HCT116 (cell line): ENCODE measurements around the gene MYBPC2. TPM values are rescaled to one million over a fixed set of nuclear protein-coding genes. Genes with fewer than 3 reads are reported as not detected.

Source experiments
- ATAC-seq: fragments of 200-7000 bp; cut with Tn5 transposase; 2 replicates; pipeline ENCODE4 v1.9.1; 2020; ENCODE audit warnings: mild to moderate bottlenecking, moderate library complexity
- BruUV-seq: library from RNA; stranded (reverse); fragments of 400-500 nt; replicated peaks from 2 replicates; lab custom pipeline; 2021; lab: Mats Ljungman, UMichigan
- CTCF ChIA-PET: fragments of 300-600 bp; sonication (Branson Sonifier 250); formaldehyde crosslinking; loops from one replicate; lab custom pipeline; 2021; ENCODE audit warnings: antibody characterized with exemption; lab: Charles Lee
- POLR2A ChIA-PET: fragments of 300-600, 350-600 bp; sonication (Branson Sonifier 250); formaldehyde crosslinking; loops from one replicate; lab custom pipeline; 2021; ENCODE audit warnings: antibody characterized with exemption; lab: Charles Lee
- RAD21 ChIA-PET, 2 experiments: fragments of 300-600 bp; sonication (Branson Sonifier 250); formaldehyde crosslinking; loops; one replicate each; lab custom pipeline; 2023; ENCODE audit warnings: low total read pairs in 2 of 2; ENCODE audit not compliant: uncharacterized antibody in 2 of 2, unreplicated experiment in 2 of 2, low non-redundant PET in 1 of 2; lab: Charles Lee
- DNase-seq: peaks from one replicate; pipeline ENCODE4 v3.0.0-alpha.2; 2010; ENCODE audit warnings: low read depth, low spot score
- H2AFZ ChIP-seq: fragments of 200-600 bp; shearing (Covaris generic), sonication (generic); 2 replicates; pipeline ENCODE4 v1.6.1; 2017; ENCODE audit warnings: low read depth, mixed run types, mixed read lengths, antibody characterized with exemption, low read length; ENCODE audit not compliant: poor library complexity, severe bottlenecking
- H3K27ac ChIP-seq: 2 replicates; pipeline ENCODE4 v1.5.1; 2012; ENCODE audit warnings: low read depth, low read length
- H3K27me3 ChIP-seq: fragments of 200-600 bp; sonication (generic); 2 replicates; pipeline ENCODE4 v1.6.1; 2016; ENCODE audit warnings: mixed run types, low read length, mixed read lengths; ENCODE audit not compliant: insufficient read depth
- H3K36me3 ChIP-seq, 2 experiments: fragments of 200-500 bp in 1 of 2; fragments of 200-600 bp in 1 of 2; sonication (Bioruptor generic) in 1 of 2; sonication (generic) in 1 of 2; 2 replicates each; pipeline versions ENCODE4 v1.5.1 to v1.6.1; 2014 to 2016; ENCODE audit warnings: low read length in 2 of 2, inconsistent platforms in 1 of 2, mixed read lengths in 1 of 2, mixed run types in 1 of 2; ENCODE audit not compliant: insufficient read depth in 2 of 2, control insufficient read depth in 1 of 2
- H3K4me1 ChIP-seq, 2 experiments: fragments of 200-600 bp in 1 of 2; sonication (generic) in 1 of 2; 2 replicates each; pipeline versions ENCODE4 v1.5.1 to v1.6.1; 2012 to 2017; ENCODE audit warnings: low read length in 2 of 2, inconsistent platforms in 1 of 2, mild to moderate bottlenecking in 1 of 2, mixed read lengths in 1 of 2, mixed run types in 1 of 2, moderate library complexity in 1 of 2; ENCODE audit not compliant: insufficient read depth in 2 of 2, control insufficient read depth in 1 of 2
- H3K4me2 ChIP-seq: fragments of 200-600 bp; sonication (generic); 2 replicates; pipeline ENCODE4 v1.6.1; 2017; ENCODE audit warnings: mixed run types, low read length, mixed read lengths
- H3K4me3 ChIP-seq, 2 experiments: fragments of 200-600 bp in 1 of 2; sonication (generic) in 1 of 2; replicated peaks in 1 of 2; 2 replicates each; pipeline ENCODE4 v1.5.1; 2011 to 2016; ENCODE audit warnings: low read length in 2 of 2, control low read depth in 1 of 2, low read depth in 1 of 2, mild to moderate bottlenecking in 1 of 2, mixed read lengths in 1 of 2, mixed run types in 1 of 2
- H3K79me2 ChIP-seq: fragments of 200-600 bp; sonication (generic); 2 replicates; pipeline ENCODE4 v1.6.1; 2017; ENCODE audit warnings: mild to moderate bottlenecking, mixed run types, low read length, moderate library complexity, mixed read lengths; ENCODE audit not compliant: insufficient read depth
- H3K9ac ChIP-seq: fragments of 200-600 bp; sonication (generic); 2 replicates; pipeline ENCODE4 v1.6.1; 2016; ENCODE audit warnings: low read length, mixed read lengths
- H3K9me2 ChIP-seq: fragments of 200-600 bp; sonication (generic), shearing (Covaris generic); 2 replicates; pipeline ENCODE4 v1.6.1; 2017; ENCODE audit warnings: mixed run types, mild to moderate bottlenecking, moderate library complexity; ENCODE audit not compliant: insufficient read depth
- H3K9me3 ChIP-seq, 2 experiments: fragments of 200-500 bp in 1 of 2; fragments of 200-600 bp in 1 of 2; sonication (Bioruptor generic) in 1 of 2; sonication (generic) in 1 of 2; 2 replicates each; pipeline ENCODE4 v1.6.1; 2014 to 2017; ENCODE audit warnings: low read length in 2 of 2, mixed read lengths in 2 of 2, inconsistent platforms in 1 of 2, low read depth in 1 of 2, mild to moderate bottlenecking in 1 of 2, mixed run types in 1 of 2, moderate library complexity in 1 of 2; ENCODE audit not compliant: control insufficient read depth in 1 of 2, insufficient read depth in 1 of 2
- H4K20me1 ChIP-seq: fragments of 200-600 bp; sonication (generic), shearing (Covaris generic); 2 replicates; pipeline ENCODE4 v1.6.1; 2017; ENCODE audit warnings: mixed run types, mild to moderate bottlenecking, moderate library complexity; ENCODE audit not compliant: insufficient read depth
- CBX3 ChIP-seq: IDR thresholded peaks from 2 replicates; pipeline ENCODE4 v1.6.1; 2012; ENCODE audit warnings: low read depth
- CEBPB ChIP-seq: IDR thresholded peaks from 2 replicates; pipeline ENCODE4 v1.6.1; 2012; ENCODE audit warnings: low read depth
- EGR1 ChIP-seq: IDR thresholded peaks from 2 replicates; pipeline ENCODE4 v1.6.1; 2012; ENCODE audit warnings: low read depth
- ELF1 ChIP-seq: IDR thresholded peaks from 2 replicates; pipeline ENCODE4 v1.6.1; 2012; ENCODE audit warnings: low read depth, borderline replicate concordance
- EZH2phosphoT487 ChIP-seq: fragments of 200-600 bp; IDR thresholded peaks from 2 replicates; pipeline ENCODE4 v1.6.1; 2018; ENCODE audit warnings: antibody characterized with exemption, borderline replicate concordance
- POLR2AphosphoS5 ChIP-seq: IDR thresholded peaks from 2 replicates; pipeline ENCODE4 v1.6.1; 2011; ENCODE audit warnings: mild to moderate bottlenecking, low read depth, low read length, moderate library complexity
- SP1 ChIP-seq: IDR thresholded peaks from 2 replicates; pipeline ENCODE4 v1.6.1; 2012; ENCODE audit warnings: low read depth
- SRF ChIP-seq: IDR thresholded peaks from 2 replicates; pipeline ENCODE4 v1.6.1; 2012; ENCODE audit warnings: low read depth
- ZNF274 ChIP-seq: fragments of 200-500 bp; sonication (Bioruptor generic); IDR thresholded peaks from 2 replicates; pipeline ENCODE4 v1.6.1; 2014; ENCODE audit warnings: mild to moderate bottlenecking, low read depth, low read length, inconsistent platforms
- intact Hi-C: fragments of 100-400 bp; cut with micrococcal nuclease; formaldehyde crosslinking; loops from 2 replicates; pipeline ENCODE4 v1.10.0; 2022
- total RNA-seq: library from RNA; stranded (reverse); gene quantifications from one replicate; pipeline ENCODE4 v1.2.1, GENCODE V29; 2021; ENCODE audit not compliant: unreplicated experiment
- TF ChIP-seq, protein P1 (sequence below): IDR thresholded peaks from 2 replicates; pipeline ENCODE4 v1.6.1; 2012; ENCODE audit warnings: low read depth

MYBPC2 gene
- total RNA-seq, 1 experiment from 2014 or later = not detected

DNA sequence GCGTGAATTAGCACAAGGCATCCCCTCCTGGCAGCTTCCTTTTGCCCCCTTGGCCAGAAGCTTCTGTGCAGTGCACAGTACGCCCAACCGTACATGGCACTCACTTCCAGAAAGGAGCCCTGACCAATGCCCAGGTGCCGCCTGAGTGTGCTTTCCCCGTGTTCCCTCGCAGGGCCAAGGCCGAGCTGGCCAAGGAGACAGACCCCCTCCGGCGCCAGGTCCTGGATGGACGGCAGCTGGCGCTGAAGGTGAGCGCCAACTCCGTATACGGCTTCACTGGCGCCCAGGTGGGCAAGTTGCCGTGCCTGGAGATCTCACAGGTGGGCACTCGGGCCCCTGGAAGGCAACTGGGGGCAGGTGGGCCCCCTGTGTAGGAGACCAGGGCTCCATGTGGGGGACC is 23.3 kb upstream of the MYBPC2 start:
- H3K4me3 ChIP-seq = no peak overlapping the region
- DNase-seq = no peak
- H3K27me3 ChIP-seq = no peaks in the 10 kb centered on the region
- no peak for TF ChIP-seq EGR1
- no peak for TF ChIP-seq SRF
- TF ChIP-seq ZNF274 = no peak
- no peak for TF ChIP-seq SP1
- TF ChIP-seq POLR2AphosphoS5 = no peak
- no peak for TF ChIP-seq ELF1
- TF ChIP-seq EZH2phosphoT487 = no peak
- no peak for TF ChIP-seq CEBPB
- TF ChIP-seq, protein P1, sequence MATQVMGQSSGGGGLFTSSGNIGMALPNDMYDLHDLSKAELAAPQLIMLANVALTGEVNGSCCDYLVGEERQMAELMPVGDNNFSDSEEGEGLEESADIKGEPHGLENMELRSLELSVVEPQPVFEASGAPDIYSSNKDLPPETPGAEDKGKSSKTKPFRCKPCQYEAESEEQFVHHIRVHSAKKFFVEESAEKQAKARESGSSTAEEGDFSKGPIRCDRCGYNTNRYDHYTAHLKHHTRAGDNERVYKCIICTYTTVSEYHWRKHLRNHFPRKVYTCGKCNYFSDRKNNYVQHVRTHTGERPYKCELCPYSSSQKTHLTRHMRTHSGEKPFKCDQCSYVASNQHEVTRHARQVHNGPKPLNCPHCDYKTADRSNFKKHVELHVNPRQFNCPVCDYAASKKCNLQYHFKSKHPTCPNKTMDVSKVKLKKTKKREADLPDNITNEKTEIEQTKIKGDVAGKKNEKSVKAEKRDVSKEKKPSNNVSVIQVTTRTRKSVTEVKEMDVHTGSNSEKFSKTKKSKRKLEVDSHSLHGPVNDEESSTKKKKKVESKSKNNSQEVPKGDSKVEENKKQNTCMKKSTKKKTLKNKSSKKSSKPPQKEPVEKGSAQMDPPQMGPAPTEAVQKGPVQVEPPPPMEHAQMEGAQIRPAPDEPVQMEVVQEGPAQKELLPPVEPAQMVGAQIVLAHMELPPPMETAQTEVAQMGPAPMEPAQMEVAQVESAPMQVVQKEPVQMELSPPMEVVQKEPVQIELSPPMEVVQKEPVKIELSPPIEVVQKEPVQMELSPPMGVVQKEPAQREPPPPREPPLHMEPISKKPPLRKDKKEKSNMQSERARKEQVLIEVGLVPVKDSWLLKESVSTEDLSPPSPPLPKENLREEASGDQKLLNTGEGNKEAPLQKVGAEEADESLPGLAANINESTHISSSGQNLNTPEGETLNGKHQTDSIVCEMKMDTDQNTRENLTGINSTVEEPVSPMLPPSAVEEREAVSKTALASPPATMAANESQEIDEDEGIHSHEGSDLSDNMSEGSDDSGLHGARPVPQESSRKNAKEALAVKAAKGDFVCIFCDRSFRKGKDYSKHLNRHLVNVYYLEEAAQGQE = no peak
- TF ChIP-seq CBX3 = no peak
- ChIA-PET RAD21 (no interaction called here), CTCF (no interaction called here), POLR2A (no interaction called here)
- H2AFZ ChIP-seq = no peak overlapping the region
- intact Hi-C loops = no loop called here
- no peaks in the 10 kb centered on the region for H3K9me3 ChIP-seq
- H3K4me1 ChIP-seq = no peaks in the 10 kb centered on the region
- H3K4me2 ChIP-seq = no peak overlapping the region
- no TSS peak for BruUV-seq
- no peaks in the 10 kb centered on the region for H3K9me2 ChIP-seq
- H3K36me3 ChIP-seq = peaks cover 13 to 31% of the 10 kb centered on the region in 2 experiments
- H3K9ac ChIP-seq = no peak overlapping the region
- H3K27ac ChIP-seq = no peak overlapping the region
- no peaks in the 10 kb centered on the region for H4K20me1 ChIP-seq
- ATAC-seq = no peak
- no peaks in the 10 kb centered on the region for H3K79me2 ChIP-seq
